IPS-15b (cell line): Measurements from ENCODE around the gene SASH3.

Experiments
- H3K27me3 ChIP-seq: one replicate; pipeline ENCODE4 v1.6.1; 2013; ENCODE audit warnings: low read length; ENCODE audit not compliant: control insufficient read depth, insufficient read depth
- H3K36me3 ChIP-seq: one replicate; pipeline ENCODE4 v1.6.1; 2013; ENCODE audit warnings: low read length; ENCODE audit not compliant: control insufficient read depth, insufficient read depth
- H3K4me1 ChIP-seq: one replicate; pipeline ENCODE4 v1.6.1; 2013; ENCODE audit warnings: mild to moderate bottlenecking, low read length; ENCODE audit not compliant: control insufficient read depth, insufficient read depth
- H3K4me3 ChIP-seq: one replicate; pipeline ENCODE4 v1.5.1; 2013; ENCODE audit warnings: low read depth, low read length
- H3K9ac ChIP-seq: one replicate; pipeline ENCODE4 v1.6.1; 2013; ENCODE audit warnings: low read depth, mild to moderate bottlenecking, low read length
- H3K9me3 ChIP-seq: one replicate; pipeline ENCODE4 v1.6.1; 2013; ENCODE audit warnings: mild to moderate bottlenecking, low read length; ENCODE audit not compliant: control insufficient read depth, insufficient read depth

The SASH3 gene

DNA sequence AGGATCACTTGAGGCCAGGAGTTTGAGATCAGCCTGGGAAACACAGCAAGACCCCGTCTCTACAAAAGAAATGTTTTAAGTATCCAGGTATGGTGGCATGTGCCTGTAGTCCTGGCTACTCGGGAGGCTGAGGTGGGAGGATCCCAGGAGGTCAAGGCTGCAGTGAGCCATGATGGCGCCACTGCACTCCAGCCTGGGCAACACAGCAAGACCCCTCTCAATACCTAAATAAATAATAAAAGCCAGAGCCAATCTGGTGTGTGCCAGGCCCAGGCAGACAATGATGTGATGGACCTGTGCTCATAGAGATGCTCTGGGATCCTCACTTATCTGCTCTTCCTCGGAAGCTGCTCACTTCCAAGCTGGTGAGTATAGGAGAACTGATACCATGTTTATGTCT is 18.2 kb upstream of the SASH3 start:
- Histone ChIP-seq H3K4me3 (no peak overlapping the region), H3K4me1 (no peaks in the 10 kb centered on the region), H3K36me3 (no peaks in the 10 kb centered on the region), H3K9ac (no peak overlapping the region), H3K27me3 (no peaks in the 10 kb centered on the region), H3K9me3 (no peaks in the 10 kb centered on the region)

DNA sequence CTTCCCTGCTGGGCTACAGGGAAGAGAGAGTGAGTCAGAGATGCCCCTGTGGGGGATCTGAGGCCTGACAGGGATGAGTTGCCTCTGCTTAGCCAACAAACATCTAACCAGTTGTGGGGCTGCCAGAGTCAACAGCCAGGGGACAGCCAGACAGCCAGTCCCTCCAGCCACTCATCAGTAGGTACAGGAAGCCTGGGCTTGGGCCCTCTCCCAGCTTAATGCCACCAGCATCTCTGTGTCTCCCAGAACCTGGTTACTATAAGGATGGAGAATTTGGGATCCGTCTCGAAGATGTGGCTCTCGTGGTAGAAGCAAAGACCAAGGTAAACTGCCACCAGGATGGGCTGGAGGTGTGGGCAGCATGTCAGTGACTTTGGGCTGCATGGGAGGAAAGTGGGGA is 17.3 kb upstream of the SASH3 start:
- H3K27me3 ChIP-seq = no peaks in the 10 kb centered on the region
- no peaks in the 10 kb centered on the region for H3K4me1 ChIP-seq
- no peak overlapping the region for H3K9ac ChIP-seq
- H3K9me3 ChIP-seq = no peaks in the 10 kb centered on the region
- H3K36me3 ChIP-seq = no peaks in the 10 kb centered on the region
- H3K4me3 ChIP-seq = no peak overlapping the region

DNA sequence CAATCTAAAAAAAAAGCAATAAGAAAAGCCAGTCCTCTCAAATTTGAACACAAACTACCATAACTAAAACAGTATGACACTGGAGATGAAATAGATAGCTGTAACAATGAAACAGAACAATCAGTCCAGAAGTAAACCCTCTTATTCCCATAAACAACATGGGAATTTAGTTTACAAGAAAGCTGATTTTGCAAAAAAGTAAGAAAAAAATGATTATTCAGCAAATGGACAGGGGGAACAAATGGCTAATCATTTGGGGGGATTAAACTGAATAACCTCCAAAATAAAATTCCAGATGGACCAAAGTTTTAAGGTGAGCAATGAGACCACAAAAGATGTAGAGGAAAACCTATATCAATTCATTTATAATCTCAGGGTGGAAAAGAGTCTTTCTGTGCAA is 16.1 kb upstream of the SASH3 start:
- Histone ChIP-seq H3K36me3 (no peaks in the 10 kb centered on the region), H3K4me1 (no peaks in the 10 kb centered on the region), H3K4me3 (no peak overlapping the region), H3K27me3 (no peaks in the 10 kb centered on the region), H3K9me3 (no peaks in the 10 kb centered on the region), H3K9ac (no peak overlapping the region)

DNA sequence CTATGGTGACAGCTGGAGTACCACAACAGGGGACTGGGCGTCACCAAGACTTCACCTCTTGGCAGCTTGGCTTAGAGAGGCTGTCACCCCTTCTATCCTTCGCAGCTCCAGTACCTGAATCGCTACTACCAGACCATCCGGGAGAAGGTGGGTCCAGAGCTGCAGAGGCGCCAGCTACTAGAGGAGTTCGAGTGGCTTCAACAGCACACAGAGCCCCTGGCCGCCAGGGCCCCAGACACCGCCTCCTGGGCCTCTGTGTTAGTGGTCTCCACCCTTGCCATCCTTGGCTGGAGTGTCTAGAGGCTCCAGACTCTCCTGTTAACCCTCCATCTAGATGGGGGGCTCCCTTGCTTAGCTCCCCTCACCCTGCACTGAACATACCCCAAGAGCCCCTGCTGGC is 11.6 kb upstream of the SASH3 start:
- no peaks in the 10 kb centered on the region for H3K27me3 ChIP-seq

DNA sequence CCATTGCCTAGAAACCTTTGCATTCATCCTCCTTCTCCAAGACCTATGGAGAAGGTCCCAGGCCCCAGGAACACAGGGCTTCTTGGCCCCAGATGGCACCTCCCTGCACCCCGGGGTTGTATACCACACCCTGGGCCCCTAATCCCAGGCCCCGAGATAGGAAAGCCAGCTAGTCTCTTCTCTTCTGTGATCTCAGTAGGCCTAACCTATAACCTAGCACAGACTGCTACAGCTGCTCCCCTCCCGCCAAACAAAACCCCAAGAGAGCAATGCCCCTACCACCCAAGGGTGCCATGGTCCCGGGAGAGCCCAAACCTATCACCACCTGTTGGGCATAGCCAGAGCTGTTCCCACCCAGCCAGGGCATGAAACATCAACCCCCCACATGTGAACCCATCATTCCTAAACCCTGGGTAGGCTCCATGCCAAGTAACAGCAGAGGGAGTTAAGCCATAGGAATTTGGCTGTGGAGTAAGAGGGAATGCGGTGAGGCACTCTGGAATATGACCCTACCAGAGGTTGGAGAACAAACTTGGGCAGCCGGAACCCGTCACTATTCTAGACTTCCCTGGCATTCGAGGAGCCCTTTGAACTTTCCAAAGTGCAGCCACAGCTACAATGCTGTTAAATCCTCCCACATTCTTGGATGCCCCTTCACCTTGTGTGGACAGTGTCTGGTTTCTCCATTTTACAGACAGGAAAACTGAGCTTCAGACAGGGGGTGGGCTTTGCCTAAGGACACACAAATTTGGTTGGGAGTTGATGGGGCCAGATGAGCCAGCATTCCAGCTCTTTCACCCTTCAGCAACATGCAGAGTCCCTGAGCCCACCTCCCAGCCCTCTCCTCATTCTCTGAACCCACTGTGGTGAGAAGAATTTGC is 10.9 kb upstream of the SASH3 start:
- H3K4me3 ChIP-seq = no peak overlapping the region
- no peak overlapping the region for H3K9ac ChIP-seq
- H3K9me3 ChIP-seq = no peaks in the 10 kb centered on the region
- peaks cover 4% of the 10 kb centered on the region for H3K4me1 ChIP-seq
- H3K36me3 ChIP-seq = no peaks in the 10 kb centered on the region
- no peaks in the 10 kb centered on the region for H3K27me3 ChIP-seq

More for the DNA sequence above, 11.6 kb upstream of the SASH3 start:
- no peak overlapping the region for H3K4me3 ChIP-seq
- no peaks in the 10 kb centered on the region for H3K36me3 ChIP-seq
- no peak overlapping the region for H3K9ac ChIP-seq
- no peaks in the 10 kb centered on the region for H3K9me3 ChIP-seq
- H3K4me1 ChIP-seq = peaks cover 4% of the 10 kb centered on the region

DNA sequence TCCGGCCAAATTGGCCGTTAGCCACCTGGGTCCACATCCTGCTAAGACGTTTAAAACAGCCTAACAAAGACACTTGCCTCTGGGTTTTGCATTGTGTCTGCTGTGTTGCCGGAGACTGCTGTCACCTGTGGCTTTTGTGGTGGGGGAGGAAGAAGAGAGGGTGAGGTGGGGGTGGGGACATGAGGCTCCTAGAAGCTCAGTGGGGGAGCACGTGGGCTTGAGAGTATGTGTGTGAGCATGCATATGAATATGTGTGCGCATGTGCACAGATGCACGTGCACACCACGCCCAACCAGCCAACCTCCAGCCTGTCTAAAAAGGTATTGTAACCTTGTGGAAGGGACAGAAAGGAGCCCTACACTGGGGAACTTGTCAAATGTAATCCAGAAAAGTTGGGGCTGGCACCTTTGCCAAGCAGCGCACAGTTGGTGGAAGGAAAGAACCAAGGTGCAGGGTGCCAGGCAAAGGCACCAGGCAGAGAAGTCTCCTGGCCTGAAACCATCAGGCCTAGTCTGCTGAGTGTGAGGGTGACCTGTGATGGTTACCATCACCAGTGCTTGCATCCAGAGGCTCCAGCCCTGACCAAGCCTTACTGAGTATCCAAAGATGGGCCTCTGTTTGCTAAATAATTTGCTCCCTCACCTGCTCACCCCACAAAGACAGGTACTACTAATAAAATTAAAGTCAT is 10.1 kb upstream of the SASH3 start:
- Histone ChIP-seq H3K9ac (no peak overlapping the region), H3K4me1 (peaks cover 4% of the 10 kb centered on the region), H3K27me3 (no peaks in the 10 kb centered on the region)

DNA sequence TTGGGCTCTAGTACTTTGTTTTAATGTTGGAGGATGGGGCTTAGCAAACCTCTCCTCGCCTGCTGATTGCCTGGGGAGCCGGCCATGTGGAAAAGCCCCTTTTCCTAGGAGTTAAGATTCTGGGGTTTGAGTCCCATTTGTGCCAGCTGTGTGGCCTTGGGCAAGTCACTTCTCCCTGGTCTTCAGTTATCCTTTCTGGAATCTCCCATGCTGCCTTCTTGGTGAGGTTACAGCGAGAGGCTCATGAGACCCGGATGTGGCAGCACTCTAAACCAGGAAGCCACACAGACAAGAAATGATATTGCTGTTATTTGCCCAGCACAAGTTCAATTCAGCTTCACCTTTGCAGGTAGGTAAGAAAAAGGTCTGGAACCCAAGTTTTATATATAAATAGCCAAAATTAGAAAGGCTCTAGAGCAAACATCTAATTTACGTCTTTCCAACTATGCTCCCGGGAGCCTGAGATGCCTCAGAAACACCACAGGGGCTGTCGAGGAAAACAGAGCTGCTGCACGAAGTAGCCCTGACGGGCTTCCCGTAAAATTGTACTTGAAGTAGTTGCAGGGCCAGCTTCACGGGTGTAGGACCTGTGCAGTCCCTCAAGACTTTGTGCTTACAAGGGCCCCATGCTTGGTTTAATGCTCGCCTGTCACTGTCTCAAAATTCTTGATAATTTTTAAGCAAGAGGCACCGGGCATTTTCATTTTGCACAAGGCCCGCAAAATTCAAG is 8.3 kb upstream of the SASH3 start:
- Histone ChIP-seq H3K9me3 (no peaks in the 10 kb centered on the region), H3K9ac (no peak overlapping the region), H3K4me3 (no peak overlapping the region), H3K36me3 (no peaks in the 10 kb centered on the region), H3K27me3 (no peaks in the 10 kb centered on the region), H3K4me1 (peaks cover 4% of the 10 kb centered on the region)

More for the DNA sequence above, 10.1 kb upstream of the SASH3 start:
- no peaks in the 10 kb centered on the region for H3K36me3 ChIP-seq
- H3K4me3 ChIP-seq = no peak overlapping the region
- H3K9me3 ChIP-seq = no peaks in the 10 kb centered on the region

DNA sequence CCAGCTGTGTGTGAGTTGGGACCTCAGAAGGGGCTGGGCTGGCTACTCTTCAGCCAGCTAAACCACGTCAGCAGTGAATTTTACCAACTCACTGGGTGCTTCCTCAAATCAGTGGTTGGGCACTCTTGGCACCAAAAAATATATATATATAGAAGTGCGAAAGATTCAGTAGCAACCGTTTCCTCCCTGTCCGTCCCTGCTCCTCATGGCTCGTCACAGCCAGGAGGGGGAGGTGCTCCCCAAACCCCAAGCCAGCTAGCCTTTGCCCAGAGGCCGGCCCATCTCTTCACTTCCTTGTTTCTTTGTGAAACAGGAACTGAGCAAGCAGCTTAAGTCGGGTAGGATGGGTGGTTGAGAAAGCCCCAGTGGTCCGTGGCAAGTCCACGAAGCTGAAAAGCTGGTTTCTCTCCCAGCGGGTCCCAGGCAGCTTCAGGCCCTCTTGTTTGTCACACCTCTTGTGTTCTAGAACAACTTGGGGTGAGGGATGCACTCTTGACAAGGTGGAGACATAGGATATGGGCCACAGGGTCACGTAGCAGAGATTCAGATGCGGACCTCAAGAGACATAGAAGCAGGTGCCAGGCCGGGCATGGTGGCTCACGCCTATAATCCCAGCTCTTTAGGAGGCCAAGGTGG is 6.8 kb upstream of the SASH3 start:
- Histone ChIP-seq H3K9ac (no peak overlapping the region), H3K9me3 (no peaks in the 10 kb centered on the region), H3K4me1 (peaks cover 4% of the 10 kb centered on the region), H3K27me3 (no peaks in the 10 kb centered on the region), H3K4me3 (no peak overlapping the region), H3K36me3 (no peaks in the 10 kb centered on the region)

DNA sequence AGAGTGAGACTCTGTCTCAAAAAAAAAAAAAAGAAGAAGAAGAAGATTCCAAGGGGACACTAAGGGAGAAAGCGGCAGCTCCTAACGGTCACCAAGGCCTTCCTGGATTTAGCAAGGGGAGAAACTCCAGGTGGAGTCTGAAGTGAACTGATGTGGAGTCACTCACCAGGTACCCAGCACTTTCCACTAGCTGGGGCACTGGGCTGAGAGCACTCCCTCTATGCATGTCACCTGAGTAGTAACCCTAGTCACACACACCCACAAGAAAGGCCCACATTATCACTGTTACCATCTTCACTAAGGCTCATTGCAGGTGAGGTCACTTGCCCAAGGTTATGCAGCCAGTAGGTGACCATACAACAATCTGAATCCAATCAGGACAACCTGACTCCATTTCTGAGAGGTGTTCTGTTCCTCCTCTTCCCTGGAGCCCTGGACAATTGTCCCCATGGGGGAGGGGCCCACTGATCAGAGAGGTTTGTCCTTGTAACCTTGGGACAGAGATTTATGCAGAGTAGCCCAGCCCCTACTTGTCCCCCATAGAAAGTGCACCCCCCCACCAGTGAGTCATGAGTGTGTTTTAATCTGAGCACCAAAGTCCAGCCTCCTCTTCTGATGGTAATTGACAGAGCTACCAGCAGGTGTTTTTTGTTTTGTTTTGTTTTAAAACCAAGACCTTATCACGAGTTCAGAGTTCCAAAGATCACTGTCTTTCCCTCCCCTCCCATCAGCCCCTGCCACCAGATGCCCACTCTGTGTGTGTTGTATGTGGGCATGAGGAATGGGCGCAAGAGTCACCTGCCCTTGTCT is 5.9 kb upstream of the SASH3 start:
- Histone ChIP-seq H3K27me3 (no peaks in the 10 kb centered on the region), H3K4me3 (no peak overlapping the region), H3K36me3 (no peaks in the 10 kb centered on the region), H3K9me3 (no peaks in the 10 kb centered on the region), H3K4me1 (peaks cover 4% of the 10 kb centered on the region), H3K9ac (no peak overlapping the region)

DNA sequence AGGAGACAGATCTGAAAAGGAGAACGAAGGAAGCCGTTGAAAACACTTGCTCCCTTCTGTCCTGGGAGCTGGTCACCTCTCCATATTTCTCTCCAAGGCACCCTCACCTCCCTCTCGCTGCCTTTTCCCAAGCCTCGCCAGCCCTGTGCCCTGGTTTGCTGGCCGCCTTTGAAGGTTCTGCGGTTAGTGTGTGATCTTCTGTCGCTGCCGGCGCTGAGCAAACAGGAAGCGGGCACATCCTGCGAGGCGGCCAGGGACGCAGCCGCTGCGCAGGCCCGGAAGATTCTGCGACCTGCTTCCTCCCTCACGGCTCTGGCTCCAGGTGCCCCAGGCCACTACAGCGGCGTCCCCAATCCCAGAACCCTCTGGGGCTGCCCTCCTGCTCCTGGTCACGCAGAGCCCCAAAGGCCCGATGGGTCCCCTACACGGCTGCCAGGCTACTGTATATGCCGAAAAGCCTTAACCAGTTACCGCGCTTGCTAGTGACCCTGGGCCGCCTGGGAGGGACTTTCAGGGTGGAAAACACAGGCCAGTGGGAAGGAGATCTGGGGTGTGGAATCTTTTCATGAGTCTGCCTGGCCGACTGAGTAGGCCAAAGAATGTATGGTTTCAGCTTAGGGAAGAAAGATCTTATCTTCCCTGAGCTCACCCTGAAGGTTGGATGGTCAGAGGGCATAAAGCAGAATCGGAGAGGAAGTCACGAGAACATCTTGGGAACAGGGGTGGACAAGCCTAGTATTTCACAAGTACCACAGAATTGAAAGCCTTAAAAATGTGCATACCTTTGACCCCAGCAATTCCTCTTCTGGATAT is 2.3 kb upstream of the SASH3 start:
- Histone ChIP-seq H3K4me1 (peaks cover 5% of the 10 kb centered on the region), H3K9me3 (no peaks in the 10 kb centered on the region), H3K9ac (no peak overlapping the region), H3K4me3 (no peak overlapping the region), H3K36me3 (no peaks in the 10 kb centered on the region), H3K27me3 (no peaks in the 10 kb centered on the region)
